ENCODE data around the gene BCDIN3D. TPM values are rescaled to one million over a fixed set of nuclear protein-coding genes. Genes with fewer than 3 reads are reported as not detected.
"Not testable (repeated sequence)": the region's sequence is repeated elsewhere in the genome, so short reads cannot be mapped to it uniquely, and the experiment has no call there.

Gene BCDIN3D
- total RNA-seq, 1 donor, result 5.4 TPM

GRCh38 chr12:49872781-49873181 is 29.9 kb upstream of the BCDIN3D start:
- Histone ChIP-seq H3K27ac (ENCODE audit: low read depth, low read length) (peak overlapping the region; percentile 22), H3K27me3 (ENCODE audit: insufficient read depth, low read length) (no peaks in the 10 kb centered on the region), H2AFZ (ENCODE audit: low read length) (no peak overlapping the region), H3K79me2 (ENCODE audit: insufficient read depth, low read length) (no peaks in the 10 kb centered on the region), H3K9me3 (ENCODE audit: low read depth, low read length) (no peaks in the 10 kb centered on the region), H3K36me3 (ENCODE audit: insufficient read depth, low read length) (no peaks in the 10 kb centered on the region), H3K4me1 (ENCODE audit: insufficient read depth, low read length) (peaks cover 24% of the 10 kb centered on the region), H3K4me2 (ENCODE audit: insufficient read depth, low read length) (no peak overlapping the region), H4K20me1 (ENCODE audit: insufficient read depth, low read length) (no peaks in the 10 kb centered on the region), H3K4me3 (ENCODE audit: insufficient read depth, low read length) (no peak overlapping the region)
- no peak for DNase-seq (ENCODE audit: insufficient read length, low spot score, missing footprints)
- TF ChIP-seq CTCF (IDR thresholded peaks at IDR 0.05; ENCODE audit: extremely low read depth, low read depth, low read length), result no peak

- no peaks in the 10 kb centered on the region for H3K9me3 ChIP-seq (ENCODE audit: low read depth, low read length)
- TF ChIP-seq CTCF (IDR thresholded peaks at IDR 0.05; ENCODE audit: extremely low read depth, low read depth, low read length), result no peak
- no peaks in the 10 kb centered on the region for H4K20me1 ChIP-seq (ENCODE audit: insufficient read depth, low read length)
- no peaks in the 10 kb centered on the region for H3K36me3 ChIP-seq (ENCODE audit: insufficient read depth, low read length)
- H3K79me2 ChIP-seq (ENCODE audit: insufficient read depth, low read length), result no peaks in the 10 kb centered on the region
- no peak for DNase-seq (ENCODE audit: insufficient read length, low spot score, missing footprints)
- H3K4me3 ChIP-seq (ENCODE audit: insufficient read depth, low read length), result no peak overlapping the region
- no peak overlapping the region for H3K27ac ChIP-seq (ENCODE audit: low read depth, low read length)
- H3K4me2 ChIP-seq (ENCODE audit: insufficient read depth, low read length), result no peak overlapping the region
- peaks cover 24% of the 10 kb centered on the region for H3K4me1 ChIP-seq (ENCODE audit: insufficient read depth, low read length)
- H2AFZ ChIP-seq (ENCODE audit: low read length), result no peak overlapping the region
- no peaks in the 10 kb centered on the region for H3K27me3 ChIP-seq (ENCODE audit: insufficient read depth, low read length)
Measured at GRCh38 chr12:49872381-49872780, 29.5 kb upstream of the BCDIN3D start.

DNA sequence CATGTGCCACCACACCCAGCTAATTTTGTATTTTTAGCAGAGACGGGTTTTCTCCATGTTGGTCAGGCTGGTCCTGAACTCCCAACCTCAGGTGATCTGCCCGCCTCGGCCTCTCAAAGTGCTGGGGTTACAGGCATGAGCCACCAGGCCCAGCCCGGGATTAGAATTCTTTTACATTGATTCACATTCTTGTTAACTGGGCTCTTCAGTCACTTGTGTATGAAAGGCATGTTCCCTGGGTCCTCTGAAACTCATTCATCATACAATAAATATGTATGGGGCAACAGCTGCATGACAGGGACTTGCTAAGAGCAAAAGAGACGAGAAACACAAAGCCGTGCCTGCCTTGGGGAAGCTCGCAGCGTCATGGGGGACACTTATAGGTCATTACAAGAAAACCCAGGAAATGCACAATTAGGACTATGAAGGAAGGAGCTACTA is 28.9 kb upstream of the BCDIN3D start:
- H3K79me2 ChIP-seq (ENCODE audit: insufficient read depth, low read length); H3K4me3 ChIP-seq (ENCODE audit: insufficient read depth, low read length); H3K4me2 ChIP-seq (ENCODE audit: insufficient read depth, low read length); H3K27ac ChIP-seq (ENCODE audit: low read depth, low read length); DNase-seq (ENCODE audit: insufficient read length, low spot score, missing footprints); H3K36me3 ChIP-seq (ENCODE audit: insufficient read depth, low read length); H4K20me1 ChIP-seq (ENCODE audit: insufficient read depth, low read length); H3K27me3 ChIP-seq (ENCODE audit: insufficient read depth, low read length); H3K9me3 ChIP-seq (ENCODE audit: low read depth, low read length); H2AFZ ChIP-seq (ENCODE audit: low read length): not testable (repeated sequence)
- peaks cover 24% of the 10 kb centered on the region for H3K4me1 ChIP-seq (ENCODE audit: insufficient read depth, low read length)

GRCh38 chr12:49871263-49871561 is 28.3 kb upstream of the BCDIN3D start:
- Histone ChIP-seq H3K9me3 (ENCODE audit: low read depth, low read length) (no peaks in the 10 kb centered on the region), H2AFZ (ENCODE audit: low read length) (no peak overlapping the region), H3K79me2 (ENCODE audit: insufficient read depth, low read length) (no peaks in the 10 kb centered on the region), H3K4me1 (ENCODE audit: insufficient read depth, low read length) (peaks cover 24% of the 10 kb centered on the region), H3K27ac (ENCODE audit: low read depth, low read length) (no peak overlapping the region), H3K27me3 (ENCODE audit: insufficient read depth, low read length) (no peaks in the 10 kb centered on the region), H4K20me1 (ENCODE audit: insufficient read depth, low read length) (no peaks in the 10 kb centered on the region), H3K36me3 (ENCODE audit: insufficient read depth, low read length) (no peaks in the 10 kb centered on the region), H3K4me2 (ENCODE audit: insufficient read depth, low read length) (no peak overlapping the region), H3K4me3 (ENCODE audit: insufficient read depth, low read length) (no peak overlapping the region)
- TF ChIP-seq CTCF (IDR thresholded peaks at IDR 0.05; ENCODE audit: extremely low read depth, low read depth, low read length), result no peak
- DNase-seq (ENCODE audit: insufficient read length, low spot score, missing footprints), result no peak
